Common myeloid progenitor, CD34-positive (primary cell): ENCODE results near the gene GMNN.

Source experiments
- CTCF ChIA-PET: fragments of 350-600 bp; sonication (Branson Sonifier 250); formaldehyde crosslinking; loops from one replicate; lab custom pipeline; 2021; ENCODE audit warnings: antibody characterized with exemption; lab: Charles Lee
- POLR2A ChIA-PET: fragments of 350-600 bp; sonication (Branson Sonifier 250); formaldehyde crosslinking; loops from one replicate; lab custom pipeline; 2021; ENCODE audit warnings: antibody characterized with exemption; lab: Charles Lee
- DNase-seq, 3 donors: peaks; one replicate each; pipeline versions ENCODE4 v3.0.0 to v3.0.0-alpha.2; 2013
- H3K27ac ChIP-seq, 2 experiments: 1 replicate in 1 of 2; 2 replicates in 1 of 2; pipeline ENCODE4 v1.7.0; 2013; ENCODE audit warnings: inconsistent platforms in 2 of 2, low read length in 2 of 2, mild to moderate bottlenecking in 2 of 2, low read depth in 1 of 2, moderate library complexity in 1 of 2; ENCODE audit not compliant: severe bottlenecking in 2 of 2, insufficient read depth in 1 of 2, poor library complexity in 1 of 2
- H3K27me3 ChIP-seq, 5 experiments: replicated peaks in 2 of 5; 1 replicate in 3 of 5; 2 replicates in 2 of 5; pipeline versions ENCODE4 v1.6.1 to v1.7.0; 2013; ENCODE audit warnings: low read length in 4 of 5, mild to moderate bottlenecking in 2 of 5, moderate library complexity in 2 of 5, inconsistent platforms in 1 of 5; ENCODE audit not compliant: insufficient read depth in 5 of 5, control insufficient read depth in 4 of 5
- H3K36me3 ChIP-seq, 4 experiments: 1 replicate in 2 of 4; 2 replicates in 2 of 4; pipeline versions ENCODE4 v1.6.1 to v1.7.0; 2013; ENCODE audit warnings: low read length in 3 of 4, control low read depth in 1 of 4, mild to moderate bottlenecking in 1 of 4; ENCODE audit not compliant: control insufficient read depth in 4 of 4, insufficient read depth in 4 of 4
- H3K4me1 ChIP-seq, 4 experiments: 1 replicate in 3 of 4; 2 replicates in 1 of 4; pipeline versions ENCODE4 v1.6.1 to v1.7.1; 2013; ENCODE audit warnings: low read length in 3 of 4, mild to moderate bottlenecking in 3 of 4, control low read depth in 1 of 4, inconsistent platforms in 1 of 4, moderate library complexity in 1 of 4; ENCODE audit not compliant: control insufficient read depth in 4 of 4, insufficient read depth in 4 of 4; ENCODE audit errors: control extremely low read depth in 1 of 4
- H3K4me3 ChIP-seq, 7 experiments: 1 replicate in 4 of 7; 2 replicates in 3 of 7; pipeline versions ENCODE4 v1.5.1 to v1.7.0; 2013; ENCODE audit warnings: mild to moderate bottlenecking in 7 of 7, low read length in 6 of 7, moderate library complexity in 6 of 7, inconsistent platforms in 2 of 7, low read depth in 2 of 7, control low read depth in 1 of 7; ENCODE audit not compliant: insufficient read depth in 4 of 7, control insufficient read depth in 1 of 7; ENCODE audit errors: extremely low read depth in 1 of 7
- H3K9me3 ChIP-seq, 5 experiments: 1 replicate in 4 of 5; 2 replicates in 1 of 5; pipeline versions ENCODE4 v1.6.1 to v1.7.1; 2013; ENCODE audit warnings: low read length in 4 of 5, mild to moderate bottlenecking in 2 of 5, inconsistent platforms in 1 of 5, low read depth in 1 of 5, moderate library complexity in 1 of 5; ENCODE audit not compliant: control insufficient read depth in 4 of 5, insufficient read depth in 2 of 5; ENCODE audit errors: control extremely low read depth in 1 of 5
- WGBS: methylation state at CpG from one replicate; pipeline ENCODE4 v1.1.5; 2013; ENCODE audit not compliant: insufficient coverage; 5-methylcytosine and 5-hydroxymethylcytosine counted together

Gene GMNN

DNA sequence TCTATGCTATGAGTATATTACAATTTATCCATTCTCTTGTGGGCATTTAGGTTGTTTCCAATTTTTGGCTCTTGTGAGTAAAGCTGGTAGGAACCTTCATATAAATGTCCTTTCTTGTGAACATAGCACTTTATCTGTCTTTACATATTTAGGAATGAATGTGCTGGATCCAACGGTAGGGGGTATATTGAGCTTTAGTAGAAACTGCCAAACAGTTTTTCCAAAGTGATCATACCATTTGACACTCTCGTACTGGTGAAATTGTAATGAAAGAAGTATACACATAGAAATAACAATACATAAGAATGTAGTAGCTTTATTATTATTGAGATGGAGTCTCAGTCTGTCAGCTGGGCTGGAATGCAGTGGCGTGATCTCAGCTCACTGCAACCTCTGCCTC, 54.9 kb downstream of the GMNN start:
- peaks cover 0 to 3% (median 0%) of the 10 kb centered on the region in 5 experiments for H3K9me3 ChIP-seq
- WGBS: no CpG with 5 or more reads among the region's 3 CpGs
- POLR2A ChIA-PET: no interaction called here
- DNase-seq: no peak
- CTCF ChIA-PET: interaction anchor here (1.0 to 1.2 kb wide), 2 partner anchors 53 to 188 kb away, joined by 3 read pairs; no protein-coding TSS in a partner anchor
- no peak overlapping the region for H3K27ac ChIP-seq
- no peaks in the 10 kb centered on the region for H3K4me1 ChIP-seq
- H3K36me3 ChIP-seq: peaks cover 30 to 92% (median 37%) of the 10 kb centered on the region in 4 experiments
- H3K4me3 ChIP-seq: no peak overlapping the region
- H3K27me3 ChIP-seq: no peaks in the 10 kb centered on the region

DNA sequence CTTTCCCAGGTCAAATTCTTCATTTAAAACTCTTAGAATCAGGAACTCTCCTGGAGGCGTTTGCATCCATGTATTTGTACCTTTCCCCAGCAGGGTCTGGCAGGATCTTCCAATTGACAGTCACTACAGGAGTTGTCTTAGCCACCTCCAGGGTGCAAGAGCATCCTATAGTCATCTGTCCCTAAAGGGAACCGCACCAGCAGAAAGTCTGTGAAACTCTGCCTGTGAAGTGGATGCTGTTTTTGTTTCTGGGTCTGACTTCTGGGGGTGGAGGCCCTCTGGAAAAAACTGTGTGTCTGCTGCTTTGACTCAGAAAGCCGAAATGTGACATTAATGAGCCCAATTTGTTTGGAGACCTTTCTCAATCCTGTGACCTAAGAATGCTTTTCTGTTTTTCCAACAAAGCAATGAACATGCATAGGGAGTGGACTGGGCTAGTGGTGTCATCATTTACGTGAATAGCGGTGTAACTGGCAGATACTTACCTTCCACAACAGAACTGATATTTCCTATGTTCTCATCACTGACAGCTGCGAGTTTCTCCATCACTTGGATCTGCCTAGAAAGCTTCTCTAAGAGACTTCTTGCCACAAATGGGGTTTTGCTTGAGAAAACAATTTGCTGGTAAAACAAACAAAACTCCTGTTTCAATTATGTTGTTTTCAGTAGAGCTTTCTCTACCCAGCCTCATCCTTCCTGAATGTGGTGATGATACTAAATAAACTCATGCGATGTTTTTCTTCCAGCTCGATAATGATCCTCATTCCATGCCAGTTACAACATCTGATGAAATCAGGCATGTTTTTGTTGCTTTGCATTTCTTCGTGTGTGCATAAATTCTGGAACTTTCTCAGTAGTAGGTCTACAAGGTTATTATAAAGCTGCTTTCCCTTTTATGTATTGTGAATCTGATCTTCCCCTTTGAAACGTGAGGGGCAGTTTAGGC, 57.3 kb downstream of the GMNN start:
- no peak overlapping the region for H3K4me3 ChIP-seq
- ChIA-PET POLR2A (no interaction called here), CTCF (interaction anchor here (1.0 kb wide), 1 partner anchor 11 kb away, joined by 3 read pairs; no protein-coding TSS in a partner anchor)
- no peaks in the 10 kb centered on the region for H3K4me1 ChIP-seq
- peaks cover 27 to 82% (median 36%) of the 10 kb centered on the region in 4 experiments for H3K36me3 ChIP-seq
- DNase-seq: no peak
- peaks cover 0 to 3% (median 0%) of the 10 kb centered on the region in 5 experiments for H3K9me3 ChIP-seq
- WGBS: 97% methylated on average over 10 of the region's 10 CpGs
- H3K27me3 ChIP-seq: no peaks in the 10 kb centered on the region
- H3K27ac ChIP-seq: no peak overlapping the region

DNA sequence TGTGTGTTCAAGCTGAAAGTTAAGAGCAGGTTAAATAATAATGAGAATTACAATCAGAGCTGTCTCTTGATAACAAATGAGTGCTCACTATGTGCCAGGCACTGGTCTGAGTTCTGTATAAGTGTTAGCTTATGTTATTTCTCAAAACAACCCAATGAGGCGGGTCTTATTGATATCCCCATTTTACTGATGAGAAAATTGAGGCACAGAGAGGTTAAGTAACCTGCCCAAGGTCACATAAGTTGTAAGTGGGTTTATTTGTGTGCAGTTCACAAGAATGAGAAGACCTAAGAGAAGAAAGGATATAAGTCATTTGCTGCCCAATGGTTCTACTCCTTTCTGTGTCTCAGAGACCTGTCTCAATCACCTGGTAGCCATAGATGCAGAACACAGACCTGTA, 58.1 kb downstream of the GMNN start:
- no peak overlapping the region for H3K27ac ChIP-seq
- no CpG with 5 or more reads among the region's 1 CpG for WGBS
- H3K36me3 ChIP-seq: peaks cover 23 to 76% (median 31%) of the 10 kb centered on the region in 4 experiments
- no peaks in the 10 kb centered on the region for H3K27me3 ChIP-seq
- ChIA-PET POLR2A (no interaction called here), CTCF (interaction anchor here (1.0 kb wide), 1 partner anchor 10 kb away, joined by 3 read pairs; no protein-coding TSS in a partner anchor)
- H3K4me1 ChIP-seq: no peaks in the 10 kb centered on the region
- no peak overlapping the region for H3K4me3 ChIP-seq
- H3K9me3 ChIP-seq: peaks cover 0 to 3% (median 0%) of the 10 kb centered on the region in 5 experiments
- DNase-seq: no peak

DNA sequence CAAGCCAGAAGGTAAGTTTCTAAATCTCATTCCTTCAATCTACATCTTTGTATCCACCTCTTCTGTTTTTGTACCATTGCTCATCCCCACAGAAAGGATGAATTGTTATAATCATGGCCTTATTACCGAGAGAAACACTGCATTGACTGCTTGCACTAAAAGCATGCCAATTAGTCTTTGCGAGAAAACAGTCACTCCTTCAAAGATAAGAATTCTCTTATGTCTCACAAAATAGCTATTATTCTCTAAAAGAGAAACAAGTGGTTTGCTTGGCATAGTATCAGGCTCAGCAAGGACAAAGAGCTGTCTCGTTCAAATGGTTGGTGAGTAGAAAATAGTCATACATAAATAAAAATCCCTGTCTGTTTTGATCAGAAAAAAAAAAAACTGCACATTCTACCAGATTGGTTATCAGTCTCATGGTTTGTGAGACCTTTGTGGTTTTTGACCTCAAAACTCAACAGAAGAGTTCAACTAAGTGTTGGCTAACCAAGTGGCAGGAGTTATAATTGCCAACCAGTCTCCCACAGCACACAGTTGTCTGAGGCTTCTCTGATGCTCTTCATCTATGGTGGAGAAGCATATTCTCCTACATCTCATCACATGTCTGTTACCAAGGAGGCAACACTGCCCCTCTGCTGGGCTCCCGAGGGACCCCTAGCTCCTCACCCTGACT, 59.1 kb downstream of the GMNN start:
- Histone ChIP-seq H3K4me1 (no peaks in the 10 kb centered on the region), H3K27me3 (no peaks in the 10 kb centered on the region), H3K4me3 (no peak overlapping the region), H3K27ac (no peak overlapping the region), H3K9me3 (peaks cover 0 to 3% (median 0%) of the 10 kb centered on the region in 5 experiments), H3K36me3 (peaks cover 21 to 76% (median 30%) of the 10 kb centered on the region in 4 experiments)
- 90% methylated on average over 2 of the region's 4 CpGs for WGBS
- ChIA-PET CTCF (no interaction called here), POLR2A (no interaction called here)
- DNase-seq: no peak
